GM21717 (cell line): ENCODE results near the gene DMD.

Source experiments
- ATAC-seq: cut with Tn5 transposase; IDR thresholded peaks from one replicate; pipeline ENCODE4 v1.9.1; 2021; ENCODE audit warnings: mild to moderate bottlenecking, moderate library complexity; ENCODE audit not compliant: unreplicated experiment

DMD gene

DNA sequence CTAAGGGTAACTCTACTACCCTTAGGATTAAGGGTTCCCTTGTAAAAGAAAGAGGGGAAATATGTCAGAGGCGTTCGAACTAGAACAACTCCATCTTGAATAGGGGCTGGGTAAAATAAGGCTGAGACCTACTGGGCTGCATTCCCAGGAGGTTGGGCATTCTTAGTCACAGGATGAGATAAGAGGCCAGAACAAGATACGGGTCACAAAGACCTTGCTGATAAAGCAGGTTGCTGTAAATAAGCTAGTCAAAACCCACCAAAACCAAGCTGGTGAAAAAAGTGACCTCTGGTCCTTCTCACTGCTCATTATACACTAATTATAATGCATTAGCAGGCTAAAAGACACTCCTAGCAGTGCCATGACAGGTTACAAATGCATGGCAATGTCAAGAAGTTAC, 922.0 kb downstream of the DMD start:
- no peak for ATAC-seq

DNA sequence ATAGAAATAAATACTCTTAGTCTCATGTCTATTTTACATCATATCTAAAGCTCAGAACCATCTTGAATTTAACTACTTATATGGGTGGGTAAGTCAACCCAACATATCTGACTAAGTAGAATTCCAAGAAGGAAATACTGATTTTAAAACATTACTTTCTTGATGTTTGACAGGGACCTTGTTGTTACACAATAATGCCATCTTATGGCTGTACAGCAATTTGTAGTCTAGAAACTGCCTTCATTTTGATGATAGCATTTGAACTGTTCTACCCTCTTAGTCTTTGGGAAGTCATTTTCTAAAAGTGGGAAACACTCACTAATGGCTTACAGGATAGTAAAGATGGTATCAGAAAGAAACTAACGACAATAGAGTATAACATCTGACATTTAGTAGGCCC, 929.5 kb downstream of the DMD start:
- no peak for ATAC-seq

DNA sequence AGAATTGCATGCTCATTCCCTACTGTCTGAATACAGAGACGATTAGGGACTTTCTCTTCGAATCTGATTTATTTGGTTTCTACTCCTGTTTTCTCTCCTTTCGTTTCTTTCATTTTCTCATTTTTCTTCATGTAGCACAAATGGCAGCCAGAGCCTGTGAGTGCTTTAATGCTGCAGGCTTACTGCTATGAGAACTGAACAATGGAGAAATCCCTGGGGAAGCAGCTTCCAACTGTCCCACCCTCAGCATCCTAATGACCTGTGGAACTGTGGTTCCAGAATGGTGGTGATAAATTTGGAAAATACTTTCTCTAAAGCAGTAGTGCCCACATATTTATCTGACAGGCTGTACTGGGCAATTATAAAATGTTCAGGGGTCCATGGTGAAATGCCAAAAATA, 930.4 kb downstream of the DMD start:
- no peak for ATAC-seq

DNA sequence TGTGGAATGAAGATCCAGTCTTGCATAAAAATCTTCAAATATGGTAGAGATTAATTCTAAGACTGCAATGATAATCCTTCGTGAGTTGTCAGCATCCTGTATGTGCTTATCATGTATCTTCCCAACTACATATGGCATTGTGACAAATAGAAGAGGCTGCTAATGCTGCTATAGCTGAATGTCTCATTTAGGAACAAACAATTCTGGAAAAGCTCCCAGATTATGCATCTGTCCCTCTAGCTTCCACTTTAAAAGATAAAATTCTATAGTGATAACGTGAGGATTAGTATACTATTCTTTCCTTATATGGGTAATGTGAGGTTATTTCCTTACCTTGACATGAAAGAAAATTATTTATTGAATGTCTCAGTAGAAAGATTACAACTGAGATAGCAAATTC, 930.9 kb downstream of the DMD start:
- ATAC-seq: no peak

DNA sequence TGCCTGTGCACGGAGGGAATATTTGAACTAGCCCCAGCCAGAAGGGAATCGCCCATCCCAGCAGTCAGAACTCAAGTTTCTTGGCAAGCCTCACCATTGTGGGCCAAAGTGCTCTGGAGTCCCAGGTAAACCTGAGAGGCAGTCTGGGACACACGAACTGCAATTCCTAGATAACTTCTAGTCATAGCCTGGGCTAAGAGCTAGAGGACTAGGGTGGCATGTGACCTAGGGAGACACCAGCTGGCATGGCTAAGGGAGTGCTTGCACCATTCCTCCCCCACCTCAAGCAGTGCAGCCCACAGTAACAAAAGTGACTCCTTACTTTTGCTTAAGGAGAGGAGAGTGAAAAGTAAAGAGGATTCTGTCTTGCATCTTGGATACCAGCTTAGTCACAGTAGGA, 935.2 kb downstream of the DMD start:
- ATAC-seq: no peak

DNA sequence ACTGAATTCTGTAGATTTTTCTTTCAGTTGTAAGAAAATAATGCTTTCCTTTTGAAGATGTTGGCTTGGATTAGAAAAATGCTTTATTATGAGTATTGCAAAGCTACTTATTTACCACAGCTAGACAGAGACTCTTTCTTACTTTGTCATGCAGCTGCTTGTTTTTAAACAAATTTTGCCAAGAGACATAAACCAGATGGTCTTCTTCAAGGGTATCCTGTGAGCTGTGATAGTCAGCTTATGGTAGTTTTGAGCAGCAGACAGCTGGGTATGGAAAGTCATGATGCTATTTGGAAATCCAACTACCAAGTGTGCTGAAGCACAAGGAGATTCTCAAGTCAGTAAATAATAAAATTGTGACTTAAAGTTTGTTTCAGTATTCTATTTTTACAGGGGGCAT, 941.5 kb downstream of the DMD start:
- ATAC-seq: no peak

DNA sequence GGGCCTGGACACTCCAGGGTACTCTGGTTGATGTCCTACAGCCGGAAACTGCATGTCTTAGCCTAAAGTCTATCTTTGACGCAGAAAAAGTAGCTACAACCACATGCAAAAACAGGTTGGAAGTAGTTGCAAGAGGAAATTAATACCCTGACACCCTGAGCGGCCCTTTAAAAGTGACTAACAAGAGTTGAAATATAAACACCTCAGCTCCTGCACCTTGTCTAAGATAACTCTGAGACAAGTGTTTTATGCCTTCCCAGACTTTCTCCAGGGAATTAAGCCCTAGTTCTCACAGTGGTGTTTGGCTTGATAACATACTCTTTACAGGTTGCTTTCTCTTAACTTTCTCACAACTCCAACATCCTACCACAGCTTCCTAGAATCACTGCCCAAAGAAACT, 943.1 kb downstream of the DMD start:
- ATAC-seq: no peak

DNA sequence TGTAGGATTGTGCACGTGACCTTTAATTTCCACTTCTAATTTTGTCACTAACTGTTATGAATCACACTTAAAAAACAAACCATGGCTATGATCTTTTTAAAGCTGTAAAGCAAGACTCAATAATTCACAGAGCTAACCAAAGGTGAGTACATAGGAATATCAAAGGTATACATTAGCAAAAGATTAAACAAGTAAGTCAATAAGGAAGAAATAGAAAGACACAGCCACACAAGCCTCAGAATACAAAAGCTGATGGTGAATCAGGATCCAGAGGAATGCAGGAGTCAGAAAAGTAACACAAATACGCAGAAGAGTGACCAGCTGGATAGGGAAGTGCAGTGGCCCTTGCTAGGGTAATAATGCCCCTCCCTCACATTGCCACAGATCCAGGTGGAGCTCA, 943.6 kb downstream of the DMD start:
- no peak for ATAC-seq

DNA sequence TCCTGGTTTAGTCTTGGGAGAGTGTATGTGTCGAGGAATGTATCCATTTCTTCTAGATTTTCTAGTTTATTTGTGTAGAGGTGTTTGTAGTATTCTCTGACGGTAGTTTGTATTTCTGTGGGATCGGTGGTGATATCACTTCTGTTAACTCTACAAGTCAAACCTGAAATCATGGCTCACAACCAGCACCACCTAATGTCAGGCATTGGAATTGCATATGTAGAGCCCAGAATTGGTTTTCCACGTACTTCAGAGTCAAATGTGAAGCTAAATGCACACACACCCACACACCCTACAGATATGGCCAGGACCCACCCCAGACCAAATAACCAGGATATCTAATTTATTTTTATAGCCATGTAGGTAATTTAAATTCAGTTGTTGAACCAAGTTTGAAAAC, 964.7 kb downstream of the DMD start:
- peak; percentile 68 for ATAC-seq

DNA sequence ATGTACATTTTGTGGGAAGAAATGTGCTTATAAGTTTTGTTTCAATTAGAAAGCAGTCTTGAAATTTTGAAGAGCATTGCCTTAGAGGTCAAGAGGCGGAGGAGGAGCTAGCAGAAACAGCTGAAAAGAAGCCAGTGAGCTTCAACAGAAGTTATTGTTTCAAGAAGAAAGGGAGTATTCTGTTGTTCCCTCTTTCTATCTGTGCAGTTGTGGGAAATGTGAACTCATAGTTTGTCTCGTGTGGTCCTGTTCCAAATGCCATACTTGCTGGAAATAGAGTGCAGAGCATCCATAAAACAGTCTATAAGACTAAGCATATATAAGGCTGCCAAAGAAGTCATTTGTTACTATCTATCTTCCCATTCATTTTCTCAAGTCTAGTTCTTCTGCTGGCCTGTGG, 1015.7 kb downstream of the DMD start:
- ATAC-seq: no peak

DNA sequence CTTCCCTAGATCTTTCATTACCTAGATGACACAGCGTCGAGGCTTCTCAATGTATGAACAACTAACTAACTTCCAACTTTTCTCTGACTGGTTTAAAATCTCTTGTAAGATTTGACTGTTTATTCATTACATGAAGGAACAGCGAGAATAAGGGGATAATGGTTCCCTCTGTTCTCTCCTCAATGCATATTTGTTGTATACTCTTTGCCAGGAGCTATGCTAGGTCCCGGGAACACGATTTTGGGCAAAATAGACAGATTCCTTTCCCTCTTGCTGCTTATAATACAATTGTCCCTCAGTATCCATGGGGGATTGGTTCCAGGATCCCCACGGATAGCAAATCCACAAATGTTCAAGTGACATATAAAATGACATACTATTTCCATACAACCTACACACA, 1020.0 kb downstream of the DMD start:
- ATAC-seq: no peak

DNA sequence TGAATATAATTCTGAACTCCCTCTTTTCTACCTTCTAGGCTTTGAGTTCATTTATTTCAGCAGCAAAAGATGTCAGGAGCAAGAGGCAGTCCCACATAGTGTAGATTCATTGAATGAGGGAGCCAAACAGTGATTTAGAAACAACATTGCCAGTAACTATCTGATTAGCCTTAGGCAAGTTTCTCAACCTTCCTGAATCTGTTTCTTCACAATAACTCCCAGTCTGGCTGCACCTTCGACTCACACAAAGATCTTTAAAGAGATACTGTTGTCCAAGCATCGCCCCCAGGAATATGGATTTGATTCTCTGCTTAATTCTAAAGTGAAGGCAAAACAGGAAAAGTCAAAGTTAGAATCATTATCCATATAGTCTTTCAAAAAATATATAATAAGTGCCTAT, 1026.2 kb downstream of the DMD start:
- ATAC-seq: no peak

DNA sequence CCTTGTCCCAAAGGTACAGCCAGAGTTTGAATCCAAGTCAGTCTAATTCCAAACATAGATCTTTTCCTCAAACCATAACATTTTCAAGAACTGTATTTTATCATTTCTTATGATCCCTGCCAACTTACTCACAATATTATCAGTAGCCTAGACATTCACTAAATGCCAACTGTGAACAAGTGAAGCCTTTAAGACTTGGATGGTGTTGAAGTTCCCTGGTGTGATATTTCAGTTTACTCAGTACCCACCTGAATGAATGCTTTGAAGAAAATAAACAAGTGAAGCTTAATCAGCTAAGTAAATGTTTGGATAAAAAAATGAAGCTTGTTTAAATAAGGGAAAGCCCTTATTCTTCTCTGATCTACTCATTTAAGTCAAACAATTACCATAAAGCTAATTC, 1028.3 kb downstream of the DMD start:
- no peak for ATAC-seq

DNA sequence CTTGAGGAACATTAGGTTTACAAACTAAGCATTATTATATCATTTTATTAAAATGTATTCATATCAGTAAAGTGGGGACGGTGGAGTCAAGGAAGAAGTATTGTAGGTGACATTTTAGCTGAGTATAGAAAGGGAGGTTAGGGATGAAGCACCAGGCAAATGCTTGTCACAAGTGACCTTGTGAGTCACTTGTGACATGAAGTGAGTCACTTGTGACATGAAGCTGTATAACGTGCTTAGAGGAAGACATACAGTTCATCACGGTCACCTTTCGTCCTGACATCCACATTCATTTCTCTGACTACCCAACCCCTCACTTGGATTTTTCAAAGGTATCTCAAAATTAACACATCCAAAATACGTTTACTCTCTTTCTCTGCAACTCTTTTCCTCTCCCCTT, 1034.8 kb downstream of the DMD start:
- ATAC-seq: no peak

DNA sequence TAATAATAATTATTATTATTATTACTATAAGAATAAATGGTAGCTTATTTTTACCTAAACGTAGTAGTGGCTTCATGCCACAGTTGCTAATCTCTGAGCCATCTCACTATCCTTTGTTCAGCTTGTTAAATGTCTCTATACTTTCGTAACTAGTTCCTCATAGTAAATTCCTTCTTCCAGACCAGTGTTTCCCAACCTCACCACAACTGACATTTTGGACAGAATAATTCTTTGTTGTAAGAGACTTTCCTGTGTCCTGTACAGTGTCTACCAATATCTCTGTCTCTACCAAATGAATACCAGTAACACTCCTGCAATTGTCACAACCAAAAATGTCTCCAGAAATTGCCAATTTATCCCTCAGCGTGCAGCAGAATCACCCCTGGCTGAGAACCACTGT, 1040.9 kb downstream of the DMD start:
- no peak for ATAC-seq

DNA sequence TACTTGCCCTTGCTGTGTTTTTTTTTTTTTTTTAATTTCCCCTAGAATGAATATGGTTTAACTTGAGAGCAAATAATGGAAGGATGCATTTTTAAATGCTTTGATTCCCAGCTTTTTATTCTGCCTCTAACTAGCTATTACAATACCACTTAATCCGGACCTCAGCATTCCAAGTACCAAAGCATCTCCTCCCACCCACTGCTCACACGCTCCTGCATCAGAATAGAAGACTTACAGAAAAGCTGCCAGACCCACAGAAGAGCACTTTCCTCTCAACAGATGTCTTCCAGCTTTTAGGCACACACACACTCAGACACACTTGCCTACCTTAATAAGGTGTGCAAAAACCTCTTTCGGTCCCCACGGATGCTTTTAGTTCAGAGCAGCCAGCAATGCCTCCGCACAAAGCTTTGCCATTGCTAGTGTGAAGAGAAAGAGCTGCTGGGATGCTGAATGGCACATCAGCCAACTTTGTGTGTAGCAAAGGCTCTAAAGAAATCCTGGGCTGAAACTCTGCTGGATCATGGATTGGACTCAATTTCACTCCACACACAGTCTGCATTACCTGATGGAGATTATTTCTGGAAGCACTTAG, 1056.2 kb downstream of the DMD start:
- ATAC-seq: no peak

DNA sequence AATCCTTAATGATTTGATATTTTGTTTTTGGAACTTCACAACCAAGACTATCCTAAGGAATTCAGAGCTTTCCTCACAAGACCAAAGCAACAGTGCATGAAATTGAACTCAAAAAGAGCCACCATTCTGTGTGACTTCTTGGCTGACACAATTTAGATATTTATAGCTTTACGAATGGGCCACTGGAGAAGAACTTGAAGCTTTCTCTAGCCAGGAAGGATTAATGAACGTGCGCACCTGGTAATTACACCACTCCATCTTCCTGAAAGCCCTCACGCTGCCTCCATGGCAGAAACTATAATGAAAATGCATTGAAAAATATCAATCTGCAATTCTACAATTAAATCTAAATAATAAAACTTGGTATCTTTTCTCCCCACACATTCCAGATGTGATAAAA, 1057.8 kb downstream of the DMD start:
- ATAC-seq: no peak

DNA sequence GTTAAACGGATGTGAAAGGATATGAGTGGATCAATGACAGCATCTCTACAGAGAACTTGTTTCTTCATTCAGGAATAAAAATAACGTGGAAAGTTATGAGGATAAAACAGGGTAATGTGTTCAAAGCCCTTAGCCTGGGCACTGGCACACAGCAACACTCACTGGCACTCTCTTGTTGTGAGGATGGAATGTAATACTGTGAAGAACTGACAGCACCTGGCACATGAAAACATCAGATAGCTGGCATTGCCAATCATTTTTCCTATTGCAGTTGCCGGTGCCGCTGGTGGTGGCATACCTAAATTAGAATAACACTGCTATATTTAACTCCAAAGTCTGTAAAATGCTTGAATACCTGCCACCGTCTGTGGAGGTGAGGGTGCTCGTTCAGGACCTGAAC, 1061.2 kb downstream of the DMD start:
- no peak for ATAC-seq

DNA sequence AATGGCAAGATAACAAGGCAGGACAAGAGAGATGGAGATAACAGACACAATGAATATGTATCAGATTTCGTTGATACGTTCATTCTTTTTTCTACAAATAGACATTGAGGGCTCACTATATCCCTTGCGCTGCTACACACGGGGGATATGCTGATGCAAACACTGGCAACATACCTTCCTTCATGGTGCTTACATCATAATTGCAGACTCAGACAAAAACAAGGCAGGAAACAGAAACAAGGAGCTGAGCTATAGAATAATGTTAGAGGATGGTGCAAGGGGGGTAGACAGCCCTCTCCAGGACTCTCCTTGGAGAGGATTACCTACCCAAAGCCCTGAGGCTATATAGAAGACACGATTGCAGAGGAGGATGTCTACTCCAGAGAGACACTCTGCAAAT, 1069.5 kb downstream of the DMD start:
- no peak for ATAC-seq

DNA sequence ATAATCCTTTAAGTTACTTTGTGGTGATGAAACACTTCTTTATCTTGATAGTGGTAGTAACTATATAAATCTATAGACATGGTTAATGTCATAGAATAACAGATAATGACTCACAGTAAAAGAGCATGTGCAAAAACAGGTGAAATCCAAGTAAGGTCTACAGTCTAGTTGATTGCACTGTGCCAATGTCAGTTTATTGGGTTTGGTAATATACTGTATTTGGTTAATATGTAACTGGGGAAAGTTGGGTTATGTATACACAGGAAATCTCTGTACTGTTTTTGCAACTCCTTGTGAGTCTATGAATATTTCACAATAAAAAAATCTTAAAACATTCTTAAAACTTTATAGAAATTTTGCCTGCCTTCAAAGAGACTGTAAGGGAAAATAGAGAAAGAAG, 1071.9 kb downstream of the DMD start:
- no peak for ATAC-seq

DNA sequence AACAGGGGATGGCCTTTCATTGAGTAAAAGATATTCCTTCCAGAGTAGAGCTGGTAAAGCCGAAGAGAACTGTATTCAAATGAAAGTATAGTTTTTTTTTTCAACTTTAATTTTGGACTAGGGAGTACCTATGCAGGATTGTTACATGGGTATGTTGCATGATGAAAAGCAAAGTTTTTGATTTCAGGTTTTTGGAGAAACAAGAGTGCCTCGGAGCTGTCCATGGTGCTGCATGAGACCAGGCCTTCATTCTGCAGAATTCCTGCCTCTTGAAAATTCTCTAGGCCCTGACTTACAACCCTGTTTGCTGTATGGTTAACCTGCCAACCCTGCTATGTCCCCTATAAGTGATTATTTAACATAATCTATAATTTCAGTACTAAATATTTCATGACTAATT, 1073.8 kb downstream of the DMD start:
- ATAC-seq: no peak

DNA sequence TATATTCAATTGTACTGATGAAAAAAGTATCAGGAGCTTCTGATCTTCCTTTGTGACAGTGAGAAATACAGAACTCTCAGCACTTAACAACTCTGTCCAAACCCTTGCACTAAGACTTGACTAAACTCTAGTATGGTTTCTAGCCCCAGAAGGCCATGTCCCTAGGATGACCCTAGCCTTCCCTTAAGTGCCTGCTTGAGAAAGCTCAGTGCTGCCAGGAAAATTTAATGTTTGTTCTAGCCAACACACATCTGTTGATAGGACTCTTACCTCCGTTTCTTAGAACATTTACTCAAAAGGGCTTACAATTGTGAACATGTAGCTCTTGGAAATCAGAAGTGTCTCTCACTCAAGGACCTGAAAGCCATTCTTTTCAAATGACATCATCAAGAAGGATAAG, 1084.4 kb downstream of the DMD start:
- no peak for ATAC-seq

DNA sequence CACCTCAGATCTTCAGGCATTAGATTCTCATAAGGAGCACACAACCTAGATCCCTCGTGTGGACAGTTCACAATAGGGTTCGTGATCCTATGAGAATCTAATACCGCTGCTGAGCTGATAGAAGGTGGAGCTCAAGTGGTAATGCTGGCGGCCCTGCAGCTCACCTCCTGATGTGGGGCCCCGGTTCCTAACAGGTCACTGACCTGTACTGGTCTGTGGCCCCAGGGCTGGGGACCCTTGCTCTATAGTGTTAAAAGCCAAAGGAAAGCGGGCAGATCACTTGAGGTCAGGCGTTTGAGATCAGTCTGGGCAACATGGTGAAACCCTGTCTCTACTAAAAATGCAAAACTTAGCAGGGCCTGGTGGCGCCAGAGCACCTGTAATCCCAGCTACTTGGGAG, 1092.5 kb downstream of the DMD start:
- no peak for ATAC-seq

DNA sequence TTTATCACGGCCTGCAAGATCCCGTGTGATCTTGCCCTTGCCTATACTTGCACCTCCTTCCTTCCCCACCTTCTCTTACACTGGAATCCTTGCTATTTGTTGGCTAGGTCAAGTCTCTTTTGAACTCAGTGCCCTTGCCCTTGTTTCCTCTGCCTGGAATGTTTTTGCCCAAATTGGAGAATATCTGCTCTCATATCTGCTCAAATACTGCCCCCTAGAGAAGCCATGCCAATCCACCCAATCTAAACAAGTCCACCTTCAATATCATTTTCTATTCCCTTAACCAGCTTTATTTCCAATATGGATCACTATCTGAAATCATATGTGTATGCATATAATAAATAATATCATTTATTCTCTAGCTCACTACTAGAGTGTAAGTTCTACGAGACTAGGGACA, 1095.3 kb downstream of the DMD start:
- no peak for ATAC-seq
